KMS-11 (cell line): ENCODE measurements around the gene ANKHD1.

ENCODE experiments used
- H2AFZ ChIP-seq: fragments of 200-600 bp; sonication (generic); 2 replicates; pipeline ENCODE4 v1.6.1; 2016; ENCODE audit warnings: antibody characterized with exemption, mixed run types, low read depth
- H3K27ac ChIP-seq: fragments of 200-600 bp; sonication (generic); 2 replicates; pipeline ENCODE4 v1.6.1; 2016; ENCODE audit warnings: mild to moderate bottlenecking, mixed run types
- H3K27me3 ChIP-seq: fragments of 200-600 bp; sonication (generic); 2 replicates; pipeline ENCODE4 v1.6.1; 2017; ENCODE audit warnings: mild to moderate bottlenecking, low read depth, mixed run types, moderate library complexity; ENCODE audit not compliant: insufficient read depth
- H3K36me3 ChIP-seq: fragments of 200-600 bp; sonication (generic); 2 replicates; pipeline ENCODE4 v1.6.1; 2017; ENCODE audit warnings: mild to moderate bottlenecking, mixed run types; ENCODE audit not compliant: insufficient read depth
- H3K4me1 ChIP-seq: fragments of 200-600 bp; sonication (generic); 2 replicates; pipeline ENCODE4 v1.6.1; 2016; ENCODE audit warnings: mild to moderate bottlenecking, low read depth, mixed run types; ENCODE audit not compliant: poor library complexity, severe bottlenecking
- H3K4me2 ChIP-seq: fragments of 200-600 bp; sonication (generic); 2 replicates; pipeline ENCODE4 v1.7.0; 2016; ENCODE audit warnings: mild to moderate bottlenecking, mixed run types
- H3K4me3 ChIP-seq: fragments of 200-600 bp; sonication (generic); IDR thresholded peaks from 2 replicates; pipeline ENCODE4 v1.6.1; 2017; ENCODE audit warnings: low read depth, low read length, mixed read lengths; ENCODE audit not compliant: insufficient read depth
- H3K79me2 ChIP-seq: fragments of 200-600 bp; sonication (generic); 2 replicates; pipeline ENCODE4 v1.6.1; 2016; ENCODE audit warnings: low read depth, mixed run types; ENCODE audit not compliant: insufficient read depth
- H3K9ac ChIP-seq: fragments of 200-600 bp; sonication (generic); 2 replicates; pipeline ENCODE4 v1.6.1; 2016; ENCODE audit warnings: mild to moderate bottlenecking, mixed run types
- H4K20me1 ChIP-seq: fragments of 200-600 bp; sonication (generic); 2 replicates; pipeline ENCODE4 v1.6.1; 2016; ENCODE audit warnings: mild to moderate bottlenecking, mixed run types; ENCODE audit not compliant: insufficient read depth
- CTCF ChIP-seq: fragments of 200-600 bp; sonication (generic); conservative IDR thresholded peaks from 2 replicates; pipeline ENCODE4 v1.6.1; 2017; ENCODE audit warnings: low read depth, mild to moderate bottlenecking, antibody characterized with exemption, low read length, moderate library complexity, mixed read lengths

ANKHD1 gene

GRCh38 chr5:140413230-140413629, 11.6 kb downstream of the ANKHD1 start:
- Histone ChIP-seq H4K20me1 (no peaks in the 10 kb centered on the region; the same call in 1 of the 2 replicates), H3K4me1 (no peaks in the 10 kb centered on the region), H2AFZ (no peak overlapping the region), H3K4me3 (no peak overlapping the region), H3K4me2 (no peak overlapping the region), H3K27me3 (no peaks in the 10 kb centered on the region), H3K9ac (no peak overlapping the region), H3K79me2 (peaks cover 84% of the 10 kb centered on the region), H3K27ac (no peak overlapping the region), H3K36me3 (no peaks in the 10 kb centered on the region)
- TF ChIP-seq CTCF, result no peak

DNA sequence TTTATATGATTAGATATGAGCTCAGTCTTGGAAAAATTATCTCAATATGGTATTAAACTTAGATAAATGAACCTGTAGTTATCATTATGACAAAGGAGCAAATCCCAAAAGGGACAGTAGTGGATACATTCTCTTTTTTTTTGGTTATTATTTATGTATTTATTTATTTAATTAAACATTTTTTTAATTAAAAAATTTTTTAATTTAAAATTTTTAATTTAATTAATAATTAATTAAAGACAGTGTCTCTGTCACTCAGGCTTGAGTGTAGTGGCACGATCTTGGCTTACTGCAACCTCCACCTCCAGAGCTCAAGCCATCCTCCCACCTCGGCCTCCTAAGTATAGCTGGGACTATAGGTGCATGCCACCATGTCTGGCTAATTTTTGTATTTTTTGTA, 15.6 kb downstream of the ANKHD1 start:
- no peaks in the 10 kb centered on the region for H3K4me1 ChIP-seq
- H3K4me3 ChIP-seq, result no peak overlapping the region
- peaks cover 82% of the 10 kb centered on the region for H3K79me2 ChIP-seq
- no peak overlapping the region for H2AFZ ChIP-seq
- peaks cover 4% of the 10 kb centered on the region; the same call in 1 of the 2 replicates for H4K20me1 ChIP-seq
- H3K36me3 ChIP-seq, result no peaks in the 10 kb centered on the region
- no peak for TF ChIP-seq CTCF
- no peak overlapping the region for H3K27ac ChIP-seq
- no peak overlapping the region for H3K9ac ChIP-seq
- H3K4me2 ChIP-seq, result no peak overlapping the region
- H3K27me3 ChIP-seq, result no peaks in the 10 kb centered on the region

DNA sequence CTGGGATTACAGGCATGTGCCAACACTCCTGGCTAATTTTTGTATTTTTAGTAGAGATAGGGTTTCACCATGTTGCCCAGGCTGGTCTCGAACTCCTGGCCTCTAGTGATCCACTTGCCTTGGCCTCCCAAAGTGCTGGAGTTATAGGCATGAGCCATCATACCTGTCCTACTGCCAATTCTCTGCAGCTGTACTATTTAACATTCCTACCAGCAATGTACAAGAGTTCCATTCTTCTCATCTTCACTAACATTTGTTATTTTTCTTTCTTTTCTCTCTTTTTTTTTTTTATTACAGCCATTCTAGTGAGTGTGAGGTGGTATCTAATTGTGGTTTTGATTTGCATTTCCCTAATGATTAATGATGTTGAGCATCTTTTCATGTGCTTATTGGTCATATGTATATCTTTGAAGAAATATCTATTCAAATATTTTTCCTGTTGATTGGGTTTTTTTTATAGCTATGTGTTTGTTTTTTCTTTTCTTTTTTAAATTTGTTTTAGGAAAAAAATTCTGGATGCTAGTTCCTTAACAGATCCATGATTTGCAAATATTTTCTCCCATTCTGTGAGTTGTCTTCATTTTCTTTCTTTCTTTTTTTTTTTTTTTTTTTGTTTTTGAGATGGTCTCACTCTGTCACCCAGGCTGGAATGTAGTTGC, 17.4 kb downstream of the ANKHD1 start:
- Histone ChIP-seq H4K20me1 (peaks cover 7% of the 10 kb centered on the region), H3K79me2 (peaks cover 87% of the 10 kb centered on the region), H3K9ac (no peak overlapping the region), H3K36me3 (no peaks in the 10 kb centered on the region), H2AFZ (no peak overlapping the region), H3K27ac (no peak overlapping the region), H3K4me1 (no peaks in the 10 kb centered on the region), H3K27me3 (no peaks in the 10 kb centered on the region), H3K4me3 (no peak overlapping the region), H3K4me2 (no peak overlapping the region)
- TF ChIP-seq CTCF, result no peak

DNA sequence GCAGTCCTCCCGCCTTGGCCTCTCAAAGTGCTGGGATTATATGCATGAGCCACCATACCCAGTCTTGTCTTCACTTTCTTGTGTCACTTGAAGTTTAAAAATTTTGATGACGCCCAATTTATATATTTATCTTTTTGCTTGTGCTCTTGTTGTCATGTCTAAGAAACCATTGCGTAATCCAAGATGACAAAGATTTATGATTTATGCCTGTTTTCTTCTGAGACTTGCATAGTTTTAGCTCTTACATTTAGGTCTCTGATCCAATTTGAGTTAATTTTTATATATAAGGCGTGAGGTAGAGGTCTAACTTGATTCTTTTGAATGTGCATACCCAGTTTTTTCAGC, 18.6 kb downstream of the ANKHD1 start:
- no peak overlapping the region for H3K4me3 ChIP-seq
- no peaks in the 10 kb centered on the region for H3K27me3 ChIP-seq
- H3K9ac ChIP-seq, result no peak overlapping the region
- no peak overlapping the region for H3K4me2 ChIP-seq
- no peaks in the 10 kb centered on the region for H3K4me1 ChIP-seq
- H2AFZ ChIP-seq, result no peak overlapping the region
- no peaks in the 10 kb centered on the region for H3K36me3 ChIP-seq
- TF ChIP-seq CTCF, result no peak
- no peak overlapping the region for H3K27ac ChIP-seq
- H4K20me1 ChIP-seq, result peaks cover 14% of the 10 kb centered on the region
- H3K79me2 ChIP-seq, result peaks cover 86% of the 10 kb centered on the region
